Dedifferentiated amniotic fluid mesenchymal stem cell (primary cell): ENCODE measurements around the gene MBD4.
"Not testable (repeated sequence)": the region's sequence is repeated elsewhere in the genome, so short reads cannot be mapped to it uniquely, and the experiment has no call there.

ENCODE experiments used
- DNase-seq: peaks from one replicate; pipeline ENCODE4 v3.0.0-alpha.2; 2016; ENCODE audit errors: extremely low spot score

MBD4 gene

DNA sequence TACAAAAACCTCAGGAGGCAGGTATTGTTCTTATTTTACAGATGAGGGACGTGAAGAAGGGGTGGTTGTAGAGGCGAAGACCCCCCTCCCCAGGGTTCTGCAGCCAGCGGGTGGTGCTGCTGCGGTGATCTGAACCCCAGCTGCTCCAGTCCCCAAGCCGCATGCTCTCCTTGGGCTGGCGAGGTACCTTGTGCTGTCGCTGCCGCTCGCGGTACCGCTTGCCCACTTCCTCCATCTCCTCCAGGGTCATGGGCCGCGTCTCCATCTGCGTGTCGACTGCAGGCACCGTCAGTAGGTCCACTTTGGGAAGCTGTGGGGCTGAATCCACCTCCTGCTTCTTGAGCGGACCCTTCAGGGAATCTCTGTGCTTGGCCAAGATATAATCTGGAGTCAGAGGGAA is 28.8 kb downstream of the MBD4 start:
- DNase-seq: no peak

DNA sequence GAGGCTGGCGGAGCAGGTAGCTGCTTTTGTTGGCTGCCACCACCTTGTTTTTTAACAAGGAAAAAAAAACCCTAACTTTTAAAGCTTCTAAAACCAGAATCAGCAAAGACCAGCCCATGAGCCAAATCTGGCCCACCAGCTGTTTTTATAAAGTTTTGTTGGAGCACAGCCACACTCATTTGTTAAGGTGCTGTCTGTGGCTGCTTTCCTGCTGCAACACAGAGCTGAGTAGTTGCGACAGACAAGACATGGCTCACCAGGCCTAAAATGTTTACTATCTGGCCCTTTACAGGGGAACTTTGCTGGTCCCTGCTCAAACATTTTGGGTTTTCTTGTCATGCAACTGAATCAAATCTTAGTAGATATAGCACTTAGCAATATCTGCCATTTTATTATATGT is 30.2 kb downstream of the MBD4 start:
- DNase-seq: no peak

DNA sequence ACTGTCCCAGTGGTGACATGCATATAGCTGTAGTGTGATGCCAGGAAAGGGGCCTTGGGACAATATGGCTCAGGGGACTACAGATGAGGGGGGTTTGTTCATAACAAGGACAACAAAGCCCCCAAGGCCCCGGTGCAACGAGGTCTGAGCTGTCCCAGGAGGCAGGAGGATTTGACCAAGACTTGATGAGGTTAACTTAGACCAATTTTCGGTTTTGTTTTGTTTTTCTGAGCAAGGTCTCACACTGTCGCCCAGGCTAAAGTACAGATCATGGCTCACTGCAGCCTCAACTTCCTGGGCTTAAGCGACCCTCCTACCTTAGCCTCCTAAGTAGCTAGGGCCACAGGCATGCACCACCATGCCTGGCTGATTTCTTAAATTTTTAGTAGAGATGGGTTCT is 35.1 kb downstream of the MBD4 start:
- DNase-seq: no peak

DNA sequence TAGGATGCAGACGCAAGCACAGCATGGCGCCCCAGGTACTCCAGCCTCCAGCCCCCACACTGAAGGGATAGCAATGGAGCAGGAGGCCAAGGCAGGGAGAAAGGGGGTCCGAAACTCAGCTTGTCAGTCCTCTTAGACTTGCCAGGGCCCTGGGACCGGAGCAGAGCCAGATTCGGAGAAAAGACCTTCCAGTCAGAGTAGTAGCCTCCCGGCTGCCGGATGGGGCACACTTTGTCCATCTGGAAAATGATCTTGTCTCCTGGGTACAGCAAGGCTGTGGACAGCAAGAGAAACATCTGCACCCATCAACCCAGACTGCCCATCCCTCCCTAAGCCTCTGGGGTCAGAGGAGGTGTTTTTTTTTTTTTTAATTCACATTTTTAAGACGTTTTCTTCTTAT is 35.6 kb downstream of the MBD4 start:
- no peak for DNase-seq

DNA sequence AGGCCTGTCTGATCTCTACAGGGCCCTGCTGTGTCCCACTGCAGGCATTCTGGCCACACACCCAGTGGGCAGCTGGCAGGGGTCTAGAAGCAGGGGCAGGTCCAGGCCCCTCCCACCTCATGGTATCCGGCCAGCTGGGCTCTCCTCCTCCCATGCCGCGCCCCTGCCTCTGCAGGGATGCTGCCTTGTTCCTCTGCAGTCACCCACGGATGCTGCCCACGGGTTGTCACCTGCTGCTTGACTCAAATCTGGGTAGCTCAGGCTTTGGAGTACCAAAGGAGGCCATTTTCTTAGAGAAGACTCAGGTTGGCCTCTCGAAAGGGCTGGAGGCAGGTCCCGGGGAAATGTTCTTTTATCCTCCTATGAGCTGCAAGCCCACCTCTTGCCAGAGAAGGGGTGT is 36.3 kb downstream of the MBD4 start:
- DNase-seq: no peak

DNA sequence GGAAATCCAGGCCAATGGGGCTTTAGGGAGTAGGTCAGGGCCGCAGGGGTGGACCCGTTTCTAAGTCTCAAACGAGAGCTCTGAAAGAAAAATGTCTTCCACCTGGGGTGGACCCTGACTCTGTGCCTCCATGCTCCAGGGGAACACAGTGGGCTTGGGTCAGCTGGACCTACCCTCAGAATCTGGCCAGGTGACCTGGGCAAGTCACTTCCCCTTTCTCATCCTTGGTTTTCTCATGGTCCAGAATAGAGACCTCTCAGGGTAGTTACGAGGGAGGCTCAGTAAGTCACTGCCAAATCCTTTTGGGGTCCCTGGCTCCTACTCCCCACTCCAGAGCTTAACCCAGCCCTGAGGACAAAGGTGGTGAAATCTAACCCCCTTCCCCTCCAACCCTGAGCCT is 37.1 kb downstream of the MBD4 start:
- no peak for DNase-seq

DNA sequence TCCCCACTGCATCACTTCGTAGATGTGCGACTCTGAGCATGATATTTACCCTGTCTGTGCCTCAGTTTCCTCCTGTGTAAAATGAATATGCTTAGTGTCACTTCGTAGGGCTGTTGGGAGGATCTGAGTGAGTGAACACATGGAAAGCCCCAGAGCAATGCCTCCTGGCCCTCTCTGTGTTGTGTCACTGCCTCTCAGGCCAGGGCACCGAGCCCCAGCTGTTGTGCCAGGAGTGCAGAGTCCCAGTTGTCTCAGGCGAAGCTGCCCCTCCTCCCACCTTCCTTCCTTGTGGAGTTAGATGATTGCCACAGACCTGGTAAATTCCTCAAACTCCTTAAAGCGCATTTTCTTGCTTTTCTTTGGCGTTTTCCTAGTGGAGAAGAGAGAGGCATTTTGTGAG is 37.5 kb downstream of the MBD4 start:
- DNase-seq: no peak

DNA sequence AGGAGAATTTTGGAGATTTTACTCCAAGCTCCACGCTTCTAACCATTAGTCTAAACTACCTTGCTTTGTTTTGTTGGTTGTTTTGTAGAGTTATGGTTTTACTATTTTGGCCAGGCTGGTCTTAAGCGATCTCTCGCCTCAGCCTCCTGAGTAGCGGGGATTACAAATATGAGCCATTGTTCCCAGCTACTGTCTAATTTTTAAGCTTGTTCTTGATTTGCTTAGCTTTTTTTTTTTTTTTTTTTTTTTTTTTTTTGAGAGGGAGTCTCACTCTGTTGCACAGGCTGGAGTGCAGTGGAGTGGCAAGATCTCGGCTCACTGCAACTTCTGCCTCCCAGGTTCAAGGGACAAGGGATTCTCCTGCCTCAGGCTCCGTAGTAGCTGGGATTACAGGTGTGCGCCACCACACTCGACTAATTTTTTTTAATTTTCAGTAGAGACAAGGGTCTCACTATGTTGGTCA is 39.8 kb downstream of the MBD4 start:
- no peak for DNase-seq

DNA sequence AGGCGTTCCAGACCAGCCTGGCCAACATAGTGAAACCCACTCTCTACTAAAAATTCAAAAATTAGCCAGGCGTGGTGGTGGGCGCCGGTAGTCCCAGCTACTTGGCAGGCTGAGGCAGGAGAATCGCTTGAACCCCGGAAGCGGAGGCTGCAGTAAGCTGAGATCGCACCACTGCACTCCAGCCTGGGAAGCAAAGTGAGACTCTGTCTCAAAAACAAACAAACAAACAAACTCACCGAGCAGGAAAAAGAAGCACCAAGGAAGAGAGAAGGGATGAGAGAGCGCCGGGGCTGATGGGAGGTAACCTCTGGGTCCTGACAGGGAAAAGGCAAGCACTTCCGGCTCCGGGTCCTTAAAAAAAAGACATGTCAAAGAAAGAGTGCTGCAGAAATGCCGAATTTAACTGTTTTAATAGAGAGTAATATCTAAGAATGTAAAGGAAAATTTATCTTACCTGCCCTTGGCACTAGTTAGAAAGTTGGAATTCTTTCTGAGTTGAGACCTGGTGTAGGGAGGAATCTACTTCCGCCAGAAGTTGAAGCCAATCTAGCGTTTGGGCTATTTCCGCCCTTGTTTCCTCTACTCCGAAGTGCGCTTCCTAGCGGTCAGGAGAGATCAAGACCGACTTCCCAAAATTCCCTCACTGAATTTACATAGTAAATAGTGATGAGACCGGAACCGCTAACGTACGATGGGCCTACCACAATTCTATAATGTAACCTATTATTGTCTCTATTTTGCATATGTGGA is 40.4 kb downstream of the MBD4 start:
- peak; percentile 99 for DNase-seq

DNA sequence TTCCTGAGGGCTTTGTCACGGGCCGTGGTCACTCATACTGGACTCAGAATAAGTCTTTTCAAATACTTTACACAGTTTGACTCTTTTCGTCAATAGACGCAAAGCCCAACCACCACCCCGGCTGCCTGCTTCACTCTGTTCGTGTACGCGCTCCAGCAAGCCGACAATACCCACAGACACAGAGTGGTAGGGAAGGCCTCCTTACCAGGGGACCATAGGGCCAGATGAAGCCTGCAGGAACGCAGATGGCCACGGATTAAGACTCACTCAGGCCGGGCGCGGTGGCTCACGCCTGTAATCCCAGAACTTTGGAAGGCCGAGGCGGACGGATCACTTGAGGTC is 41.0 kb downstream of the MBD4 start:
- DNase-seq: no peak

DNA sequence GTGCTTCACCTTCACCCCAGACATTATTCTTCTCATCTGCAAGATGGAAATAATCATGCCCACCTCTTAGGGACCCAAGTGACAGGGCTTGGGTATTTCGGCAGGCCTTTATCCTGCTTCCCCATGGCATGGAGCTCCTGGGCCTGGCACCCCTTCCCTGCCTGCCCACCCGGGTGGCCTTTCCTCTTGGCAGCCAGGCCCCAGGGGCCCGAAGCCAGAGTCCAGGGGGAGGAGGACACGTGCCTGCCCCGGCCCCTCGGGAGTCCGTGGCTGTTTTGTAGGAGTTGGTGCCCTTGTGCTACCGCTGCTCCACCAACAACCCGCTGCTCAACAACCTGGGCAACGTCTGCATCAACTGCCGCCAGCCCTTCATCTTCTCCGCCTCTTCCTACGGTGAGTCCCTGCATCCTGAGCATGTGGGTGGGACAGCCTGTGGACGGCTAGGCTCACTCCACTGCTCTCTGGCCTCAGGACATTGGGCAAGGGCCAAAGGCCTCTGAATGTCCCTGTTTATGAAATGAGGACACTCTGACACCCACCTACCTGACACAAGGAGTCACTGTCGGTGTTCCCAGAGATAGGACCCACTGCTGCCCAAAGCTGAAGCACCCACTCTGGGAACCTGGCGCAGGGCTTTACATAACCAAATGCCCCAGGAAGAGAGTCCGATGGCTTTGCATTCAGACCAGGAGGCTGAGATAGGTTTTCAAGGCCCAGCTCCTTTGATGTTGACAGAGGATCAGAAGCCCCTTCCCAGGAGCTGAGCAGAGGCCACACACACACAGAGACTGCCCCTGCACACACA is 45.8 kb downstream of the MBD4 start:
- DNase-seq: not testable (repeated sequence)

DNA sequence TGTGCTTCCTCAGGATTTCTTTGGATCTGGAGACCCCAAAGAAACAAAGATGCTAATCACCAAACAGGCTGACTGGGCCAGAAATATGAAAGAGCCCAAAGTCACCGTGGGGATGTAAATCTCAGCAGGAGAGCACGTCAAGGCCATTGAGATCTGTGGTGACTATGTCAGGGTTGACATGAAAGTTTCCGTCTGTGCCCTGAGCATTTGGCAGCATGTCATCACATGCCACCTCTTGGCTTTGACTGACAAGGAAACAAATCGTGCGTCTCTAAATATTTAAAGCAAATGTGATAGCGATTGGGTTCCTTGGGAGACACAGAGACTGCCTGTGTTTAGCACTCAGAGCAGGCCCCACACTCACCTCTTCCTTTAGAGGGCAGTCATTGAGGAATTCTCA is 46.5 kb downstream of the MBD4 start:
- no peak for DNase-seq

DNA sequence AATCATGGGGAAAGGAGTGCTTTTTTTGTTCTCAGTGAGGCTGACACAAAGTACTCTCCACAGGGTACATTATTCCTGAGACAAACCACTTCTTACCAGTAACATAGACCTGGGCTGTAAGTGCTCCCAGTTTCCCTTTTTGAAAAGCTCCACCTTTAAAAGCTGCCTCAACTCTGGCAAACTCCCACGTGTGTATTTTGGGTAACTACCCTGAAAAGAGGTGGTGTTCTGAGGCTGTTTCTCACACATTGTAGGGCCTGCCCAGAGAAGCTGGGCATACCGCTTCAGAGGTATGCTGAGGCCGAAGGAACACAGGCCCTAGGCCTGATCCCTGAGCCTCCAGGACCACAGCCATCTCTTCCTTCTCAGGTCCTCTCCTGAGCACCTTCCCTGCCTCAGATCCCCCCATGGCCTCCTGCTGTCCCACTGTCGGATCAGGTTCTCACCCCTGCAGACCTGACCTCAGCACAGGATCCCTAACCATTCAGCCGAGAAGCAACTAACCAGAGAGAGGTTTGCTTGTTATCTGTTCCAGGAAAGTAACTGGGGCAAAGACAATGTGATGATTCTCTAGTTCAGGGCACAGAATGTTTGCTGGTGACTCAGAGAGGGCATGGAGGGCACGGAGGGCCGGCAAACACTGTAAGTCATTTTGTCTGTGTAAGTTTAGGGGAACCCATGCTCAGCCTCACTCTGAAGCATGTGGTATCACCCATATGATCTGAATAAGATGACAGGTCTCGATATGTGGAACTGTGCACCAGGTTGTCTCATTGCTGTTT is 47.5 kb downstream of the MBD4 start:
- DNase-seq: not testable (repeated sequence)

DNA sequence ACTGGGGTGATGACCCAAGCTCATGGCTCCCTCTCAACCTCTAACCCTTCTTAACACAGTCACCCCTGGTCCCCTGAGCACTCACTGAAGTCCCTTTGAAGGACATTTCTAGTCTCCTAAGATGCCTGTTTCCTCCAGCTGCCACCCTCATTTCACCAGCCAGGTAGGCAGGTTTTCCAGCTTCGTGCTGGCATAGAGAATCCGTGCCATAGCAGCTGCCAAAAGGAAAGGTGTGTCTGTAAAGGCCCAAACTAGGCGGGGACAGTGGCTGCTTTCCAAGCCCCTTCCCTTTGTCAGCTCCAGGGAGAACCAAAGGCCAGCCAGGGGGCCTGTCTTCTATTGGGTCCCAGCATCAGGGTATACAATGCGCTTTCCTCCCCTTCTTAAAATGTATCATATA is 48.2 kb downstream of the MBD4 start:
- DNase-seq: not testable (repeated sequence)

DNA sequence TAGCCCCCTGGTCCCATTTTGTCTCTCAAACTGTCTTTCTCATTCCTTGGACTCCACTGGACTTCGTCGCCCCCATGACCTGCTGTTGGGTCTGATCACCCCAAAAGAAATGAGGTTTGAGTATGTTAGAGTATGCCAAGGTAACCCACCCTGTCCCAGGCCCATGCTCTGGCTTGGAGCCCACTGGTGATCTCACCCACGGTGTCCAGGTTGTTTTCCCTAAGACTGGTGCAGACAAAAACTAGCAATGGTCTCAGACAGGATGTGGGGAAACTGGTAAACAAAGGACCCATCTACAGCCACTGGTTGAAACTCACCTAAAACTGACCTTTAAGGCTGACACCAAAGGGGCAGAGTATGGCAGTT is 50.2 kb downstream of the MBD4 start:
- no peak for DNase-seq

DNA sequence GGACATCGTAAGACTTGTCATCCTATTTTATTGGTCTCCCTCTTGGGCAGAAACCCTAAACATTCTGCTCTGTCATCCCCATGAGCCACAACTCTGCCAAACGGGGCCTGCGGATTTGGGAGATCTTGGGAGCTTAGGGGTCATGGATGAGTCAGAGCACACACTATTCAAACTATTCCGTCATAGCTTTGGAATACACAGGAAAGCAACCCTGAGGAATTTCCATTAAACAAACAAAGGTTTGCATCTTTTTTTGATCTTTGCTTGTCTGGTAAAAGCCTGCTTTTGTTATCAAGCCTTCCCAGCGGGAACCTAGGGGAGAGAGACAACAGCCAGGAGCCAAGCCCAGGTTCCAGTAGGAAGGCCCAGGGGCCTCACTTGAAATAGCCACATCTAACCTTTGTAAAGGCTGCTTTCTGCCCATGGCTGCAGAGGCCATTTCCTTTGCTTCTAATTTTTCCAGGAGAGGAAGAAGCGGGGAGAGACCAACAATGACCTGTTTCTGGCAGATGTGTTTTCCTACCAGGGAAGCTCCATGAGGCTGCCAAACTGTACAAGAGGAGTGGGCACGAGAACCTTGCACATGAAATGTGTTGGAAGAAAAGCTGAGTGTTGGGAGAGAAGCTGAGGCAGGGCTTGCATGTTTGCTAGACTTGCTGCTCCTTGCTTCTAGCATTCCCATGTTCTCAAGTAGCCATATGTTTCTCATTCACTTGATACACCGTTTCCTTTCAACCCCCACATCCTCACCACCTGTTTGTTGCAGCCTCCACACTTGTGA is 50.8 kb downstream of the MBD4 start:
- DNase-seq: peak; percentile 46

DNA sequence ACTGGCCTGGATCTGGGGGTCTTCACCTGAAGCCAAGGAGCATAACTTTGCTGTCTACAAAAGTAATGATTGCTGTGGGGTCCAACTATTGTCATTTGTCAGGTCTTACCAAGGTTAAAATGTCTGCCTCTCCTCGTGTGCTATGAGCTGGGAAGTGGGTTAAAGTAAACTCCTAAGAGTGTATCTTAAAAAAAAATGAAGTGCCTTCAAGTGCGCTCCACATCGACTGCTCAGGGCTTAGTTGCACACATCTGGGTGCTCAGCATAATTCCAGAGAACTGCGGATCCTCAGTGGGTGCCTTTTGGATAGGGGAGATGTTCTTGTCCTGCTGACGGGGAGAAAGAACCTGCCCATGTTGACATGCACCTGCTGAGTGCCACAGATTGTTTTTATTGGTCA is 52.3 kb downstream of the MBD4 start:
- no peak for DNase-seq

DNA sequence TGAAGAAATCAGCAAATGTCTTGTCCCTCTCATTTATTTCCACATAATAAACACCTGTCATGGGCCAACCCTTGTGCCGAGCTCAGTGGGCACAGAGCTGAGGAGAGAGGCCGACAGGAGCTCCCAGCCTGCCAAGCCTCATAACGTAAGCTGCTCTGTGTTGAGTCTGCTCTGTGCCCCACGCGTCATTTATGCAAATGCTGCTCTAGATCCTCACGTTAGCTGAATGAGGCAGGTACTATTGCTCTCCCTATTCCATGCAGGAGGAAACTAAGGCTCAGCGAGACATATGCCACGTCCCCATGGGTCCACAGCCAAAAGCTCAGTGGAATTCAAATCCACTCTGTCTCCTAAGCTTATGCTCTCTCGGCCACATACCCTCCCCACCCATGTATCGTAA is 52.8 kb downstream of the MBD4 start:
- no peak for DNase-seq

DNA sequence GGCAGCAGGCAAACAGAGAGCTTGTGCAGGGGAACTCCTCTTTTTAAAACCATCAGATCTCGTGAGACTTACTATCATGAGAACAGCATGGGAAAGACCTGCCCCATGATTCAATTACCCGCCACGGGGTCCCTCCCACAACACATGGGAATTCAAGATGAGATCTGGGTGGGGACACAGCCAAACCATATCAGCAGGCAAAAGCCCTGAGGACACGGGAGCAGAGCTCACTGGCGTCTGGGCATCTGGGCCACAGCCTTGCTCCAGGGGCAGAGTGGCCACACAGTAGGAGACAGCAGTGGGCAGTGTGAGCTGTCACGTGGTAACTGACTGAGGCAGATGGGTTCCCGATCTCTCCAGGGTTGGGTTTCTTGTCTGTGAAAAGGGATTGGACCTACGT is 54.2 kb downstream of the MBD4 start:
- DNase-seq: not testable (repeated sequence)

DNA sequence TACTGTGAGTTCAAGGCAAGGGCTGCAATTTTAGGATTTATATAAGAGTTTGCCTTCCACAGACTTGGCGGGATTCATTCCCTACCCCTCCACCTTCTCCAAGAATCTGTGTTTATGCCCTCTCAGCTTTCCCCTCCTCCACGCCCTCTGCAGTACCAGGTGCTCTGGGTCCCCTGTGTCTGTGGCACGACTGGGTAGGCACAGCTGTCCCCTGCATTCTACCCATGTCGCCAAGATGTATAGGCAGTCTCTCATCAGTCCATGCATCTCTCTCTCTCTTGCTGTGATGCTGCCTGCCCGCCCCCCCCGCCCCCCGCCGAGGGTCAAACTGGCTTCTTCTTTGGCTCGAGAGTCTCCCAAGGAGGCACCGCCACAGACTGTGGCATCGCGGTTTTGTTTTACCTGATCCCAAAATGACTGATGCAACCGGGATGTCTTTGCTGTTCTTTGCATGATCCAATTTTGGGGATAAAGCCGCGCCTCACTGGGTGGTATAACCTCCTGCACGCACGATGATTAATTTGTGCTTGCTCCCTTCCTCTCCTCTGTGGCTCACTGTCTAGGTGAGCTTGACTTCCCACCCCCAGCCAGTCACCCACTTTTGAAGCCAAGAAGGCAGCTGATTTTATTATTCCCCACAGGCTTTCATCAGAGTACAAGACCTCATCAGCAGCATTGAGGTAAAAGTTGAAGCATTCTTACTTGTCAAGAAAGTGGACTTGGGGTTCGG is 55.0 kb downstream of the MBD4 start:
- no peak for DNase-seq

DNA sequence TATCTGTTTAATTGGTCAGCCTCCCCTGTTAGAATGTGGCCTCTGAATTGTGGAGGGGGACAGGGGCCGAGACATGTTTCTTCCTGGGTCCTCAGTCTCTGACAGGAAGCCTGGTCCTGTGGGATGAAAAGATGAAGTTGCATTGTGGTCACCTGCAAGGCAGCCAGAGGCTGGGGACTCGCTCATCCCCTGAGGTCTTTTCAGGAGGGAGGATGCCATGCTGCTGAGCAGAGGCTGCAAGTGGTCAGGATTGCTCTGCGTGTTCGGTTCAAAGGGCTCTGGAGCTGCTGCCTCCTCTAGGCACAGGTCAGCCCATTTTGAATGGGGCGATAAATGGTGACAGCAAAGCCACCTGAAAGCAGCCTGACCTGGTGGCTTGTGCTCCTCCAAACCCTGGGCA is 55.6 kb downstream of the MBD4 start:
- not testable (repeated sequence) for DNase-seq
